Hepatic stellate cell (primary cell): ENCODE measurements around the gene GPR160.
"Not testable (repeated sequence)": the region's sequence is repeated elsewhere in the genome, so short reads cannot be mapped to it uniquely, and the experiment has no call there.

ENCODE experiments used
- DNase-seq: peaks from one replicate; pipeline ENCODE4 v3.0.0; 2011; ENCODE audit warnings: low spot score

The GPR160 gene

GRCh38 chr3:170037463-170038433 is at the start of gene GPR160:
Gene GPR160, plus strand, starts transcription at chr3:170037995. Its CDS starts 45,978 bp downstream, at chr3:170083973.
- DNase-seq, result peak; percentile 35

- no peak for DNase-seq
These were observed 47.4 kb upstream of the GPR160 start for GRCh38 chr3:169990431-169990830.

- no peak for DNase-seq
These were observed 45.6 kb upstream of the GPR160 start for GRCh38 chr3:169992156-169992555.

- no peak for DNase-seq
These were observed 45.0 kb upstream of the GPR160 start for GRCh38 chr3:169992781-169993180.

GRCh38 chr3:169993761-169994160 is 44.0 kb upstream of the GPR160 start:
- DNase-seq, result no peak

- DNase-seq, result no peak
These were observed 41.7 kb upstream of the GPR160 start for GRCh38 chr3:169996063-169996462.

GRCh38 chr3:169998668-169999131 is 39.1 kb upstream of the GPR160 start:
- peak; percentile 24 for DNase-seq

- DNase-seq, result no peak
These were observed 38.4 kb upstream of the GPR160 start for GRCh38 chr3:169999433-169999832.

- no peak for DNase-seq
These were observed 37.7 kb upstream of the GPR160 start for GRCh38 chr3:170000051-170000450.

GRCh38 chr3:170002231-170002630 is 35.6 kb upstream of the GPR160 start:
- DNase-seq, result no peak

GRCh38 chr3:170002879-170003278 is 34.9 kb upstream of the GPR160 start:
- no peak for DNase-seq

GRCh38 chr3:170003881-170004356 is 33.9 kb upstream of the GPR160 start:
- no peak for DNase-seq

- peak; percentile 17 for DNase-seq
These were observed 30.6 kb upstream of the GPR160 start for GRCh38 chr3:170007031-170007663.

- DNase-seq, result no peak
These were observed 27.3 kb upstream of the GPR160 start for GRCh38 chr3:170010498-170010897.

- no peak for DNase-seq
These were observed 25.0 kb upstream of the GPR160 start for GRCh38 chr3:170012683-170013400.

GRCh38 chr3:170016057-170016456 is 21.7 kb upstream of the GPR160 start:
- DNase-seq, result no peak

- DNase-seq, result not testable (repeated sequence)
These were observed 18.5 kb upstream of the GPR160 start for GRCh38 chr3:170019306-170019705.

- DNase-seq, result no peak
These were observed 16.7 kb upstream of the GPR160 start for GRCh38 chr3:170021083-170021482.

- no peak for DNase-seq
These were observed 15.5 kb upstream of the GPR160 start for GRCh38 chr3:170022336-170022735.

GRCh38 chr3:170023165-170023564 is 14.6 kb upstream of the GPR160 start:
- DNase-seq, result no peak

- DNase-seq, result no peak
These were observed 13.2 kb upstream of the GPR160 start for GRCh38 chr3:170024581-170024980.
